ENCODE measurements around the gene FKBP9. TPM values are rescaled to one million over a fixed set of nuclear protein-coding genes. Genes with fewer than 3 reads are reported as not detected.

FKBP9 gene
- total and polyA plus RNA-seq, 2 of the 8 experiments (the other 6 are each of a cell fraction or from before 2014, with no cell fraction given) = 7.2 to 10.1 TPM

- Histone ChIP-seq H4K8ac (ENCODE audit: extremely low read depth, insufficient read depth, low read length) (no peak overlapping the region), H3K23ac (ENCODE audit: insufficient read length) (no peak overlapping the region), H3K23me2 (ENCODE audit: low read depth, low read length) (no peaks in the 10 kb centered on the region), H3K4ac (replicated peaks; ENCODE audit: insufficient read length, low read depth, low read length) (no peak overlapping the region), H2BK5ac (ENCODE audit: low read depth, low read length) (no peak overlapping the region), H3K4me3 (ENCODE audit: extremely low read depth in 1 of 4, insufficient read depth in 2 of 4, low read depth in 3 of 4, low read length in 4 of 4) (no peak overlapping the region), H3K18ac (ENCODE audit: extremely low read depth, low read length) (no peak overlapping the region), H3K14ac (ENCODE audit: insufficient read length) (no peak overlapping the region), H3K79me1 (ENCODE audit: low read depth, low read length) (peaks cover 3% of the 10 kb centered on the region), H2AFZ (ENCODE audit: low read length) (no peak overlapping the region), H3K27ac (ENCODE audit: low read depth, low read length) (no peak overlapping the region), H3K4me1 (replicated peaks in 1 of 4; ENCODE audit: control insufficient read depth in 3 of 4, insufficient read depth in 4 of 4, low read length in 3 of 4) (no peaks in the 10 kb centered on the region), H2BK12ac (ENCODE audit: low read depth, low read length) (no peak overlapping the region), H3K4me2 (ENCODE audit: insufficient read depth in 1 of 2, low read depth in 2 of 2, low read length in 2 of 2) (no peak overlapping the region), H3K9ac (replicated peaks in 1 of 4; ENCODE audit: extremely low read depth in 1 of 4, low read depth in 3 of 4, low read length in 3 of 4) (no peak overlapping the region), H2BK20ac (ENCODE audit: low read length) (no peak overlapping the region), H4K20me1 (replicated peaks in 1 of 2; ENCODE audit: control insufficient read depth in 1 of 2, insufficient read depth in 2 of 2, low read length in 2 of 2) (peaks cover 3 to 4% of the 10 kb centered on the region in 2 experiments), H2BK15ac (ENCODE audit: low read length) (no peak overlapping the region), H3K36me3 (ENCODE audit: control insufficient read depth in 2 of 4, insufficient read depth in 4 of 4, low read length in 3 of 4) (no peaks in the 10 kb centered on the region), H2AK5ac (ENCODE audit: low read depth, low read length) (no peak overlapping the region), H4K5ac (ENCODE audit: insufficient read length, low read depth, low read length) (no peak overlapping the region), H3K56ac (replicated peaks; ENCODE audit: insufficient read length, low read depth, low read length) (no peak overlapping the region), H3K27me3 (replicated peaks in 1 of 4; ENCODE audit: control insufficient read depth in 3 of 4, extremely low read depth in 1 of 4, insufficient read depth in 3 of 4, low read length in 3 of 4) (no peaks in the 10 kb centered on the region), H3K79me2 (ENCODE audit: control insufficient read depth in 1 of 2, insufficient read depth in 2 of 2, low read length in 2 of 2) (peaks cover 0 to 88% of the 10 kb centered on the region in 2 experiments), H4K91ac (replicated peaks; ENCODE audit: insufficient read length, low read length) (no peak overlapping the region), H2BK120ac (replicated peaks; ENCODE audit: low read depth, low read length) (no peak overlapping the region), H3K9me3 (ENCODE audit: insufficient read depth in 2 of 2, low read depth in 1 of 2, low read length in 1 of 2) (no peaks in the 10 kb centered on the region)
- ChIA-PET POLR2A (ENCODE audit: partially characterized antibody) (interaction anchor here (0.7 kb wide), 1 partner anchor 152 kb away, joined by 3 read pairs; no protein-coding TSS in a partner anchor), CTCF (ENCODE audit: partially characterized antibody) (interaction anchor here (1.2 kb wide), 1 partner anchor 63 kb away, joined by 3 read pairs; no protein-coding TSS in a partner anchor)
- no peak for DNase-seq (ENCODE audit: low read depth in 1 of 2, low spot score in 2 of 2)
- WGBS, 2 experiments (ENCODE audit: extremely low coverage in 1 of 2, insufficient coverage in 1 of 2, insufficient read length in 1 of 2, insufficient replicate concordance in 2 of 2, low coverage in 1 of 2, low lambda C conversion rate in 2 of 2, missing lambda C conversion rate in 1 of 2) = 88% methylated on average over 3 of the region's 3 CpGs; no CpG with 5 or more reads in 1 of the 2 experiments
- FAIRE-seq = no peak
- TF ChIP-seq RBBP5 (IDR thresholded peaks at IDR 0.05; ENCODE audit: borderline replicate concordance, low read depth, low read length) (no peak), SRF (IDR thresholded peaks at IDR 0.05; ENCODE audit: low read depth, low read length) (no peak), MAFK (IDR thresholded peaks at IDR 0.05; ENCODE audit: low read depth, low read length) (no peak), PHF8 (conservative IDR thresholded peaks at IDR 0.05; ENCODE audit: low read depth, low read length) (no peak), ATF2 (IDR thresholded peaks at IDR 0.05; ENCODE audit: low read length) (no peak), TAF7 (optimal IDR thresholded peaks at IDR 0.05; ENCODE audit: borderline replicate concordance, low read depth, low read length) (no peak), KDM5A (IDR thresholded peaks at IDR 0.05; ENCODE audit: low read length) (no peak), SIX5 (IDR thresholded peaks at IDR 0.05; ENCODE audit: low read depth, low read length) (no peak), GTF2F1 (IDR thresholded peaks at IDR 0.05; ENCODE audit: borderline replicate concordance, low read depth, low read length) (no peak), CTBP2 (IDR thresholded peaks at IDR 0.05; ENCODE audit: borderline replicate concordance, insufficient read depth, insufficient read length, low read length) (no peak), YY1 (IDR thresholded peaks at IDR 0.05; ENCODE audit: low read depth, low read length) (no peak), SIN3A (conservative IDR thresholded peaks at IDR 0.05 in 1 of 2, IDR thresholded peaks at IDR 0.05 in 1 of 2; ENCODE audit: low read depth in 1 of 2, low read length in 2 of 2) (no peak), ASH2L (IDR thresholded peaks at IDR 0.05; ENCODE audit: low read length) (no peak)
These were observed 87.1 kb downstream of the FKBP9 start for GRCh38 chr7:33044401-33044718.

Measured in H1 (cell line).